ENCODE measurements around the gene MGAT4A. TPM values are rescaled to one million over a fixed set of nuclear protein-coding genes. Genes with fewer than 3 reads are reported as not detected.

Gene MGAT4A
- total and polyA plus RNA-seq, 2 of the 13 experiments (the other 11 are each of a cell fraction or from before 2014, with no cell fraction given) = 47.2 to 90.9 TPM

- Histone ChIP-seq H3K27me3 (ENCODE audit: control insufficient read depth in 1 of 2, insufficient read depth in 2 of 2, low read length in 2 of 2) (peaks cover 0 to 18% of the 10 kb centered on the region in 2 experiments; a peak in 2 of 5 replicates), H3K36me3 (replicated peaks in 1 of 2; ENCODE audit: control insufficient read depth in 1 of 2, insufficient read depth in 2 of 2, low read length in 2 of 2) (no peaks in the 10 kb centered on the region), H3K9me3 (ENCODE audit: low read length) (no peaks in the 10 kb centered on the region), H3K27ac (ENCODE audit: extremely low read length, insufficient read depth, low read length) (no peak overlapping the region), H3K4me3 (replicated peaks in 1 of 3; ENCODE audit: insufficient read depth in 1 of 3, low read depth in 2 of 3, low read length in 3 of 3) (no peak overlapping the region), H3K4me2 (ENCODE audit: low read depth, low read length) (no peak overlapping the region), H2AFZ (ENCODE audit: low read length) (no peak overlapping the region), H3K4me1 (ENCODE audit: insufficient read depth, low read length) (peaks cover 16% of the 10 kb centered on the region), H4K20me1 (ENCODE audit: insufficient read depth, low read length) (no peaks in the 10 kb centered on the region), H3K9ac (ENCODE audit: insufficient read depth, low read depth, low read length) (no peak overlapping the region), H3K79me2 (ENCODE audit: insufficient read depth, low read length) (no peaks in the 10 kb centered on the region)
- intact Hi-C loops (cut with micrococcal nuclease; ENCODE audit: unreplicated experiment) = no loop called here
- ChIA-PET CTCF (ENCODE audit: low intra/inter-chr PET ratio, low total read pairs) (no interaction called here), POLR2A (no interaction called here)
- no peak for TF ChIP-seq ZNF142 (CRISPR knock-in tag; IDR thresholded peaks at IDR 0.05)
- no peak for TF ChIP-seq RNF2 (conservative IDR thresholded peaks at IDR 0.05; ENCODE audit: low read depth)
- no peak for TF ChIP-seq ZNF749 (CRISPR knock-in tag; IDR thresholded peaks at IDR 0.05; ENCODE audit: borderline replicate concordance)
- no peak for TF ChIP-seq ZNF329 (CRISPR knock-in tag; IDR thresholded peaks at IDR 0.05; ENCODE audit: low read depth)
- no peak for TF ChIP-seq PHF21A (CRISPR knock-in tag; IDR thresholded peaks at IDR 0.05)
- TF ChIP-seq ATRX (CRISPR knock-in tag; IDR thresholded peaks at IDR 0.05; ENCODE audit: borderline replicate concordance) = no peak
- no peak for TF ChIP-seq SMARCC2 (IDR thresholded peaks at IDR 0.05)
- no peak for TF ChIP-seq AKAP8 (CRISPR knock-in tag; IDR thresholded peaks at IDR 0.05)
- TF ChIP-seq THAP8 (CRISPR knock-in tag; IDR thresholded peaks at IDR 0.05; ENCODE audit: borderline replicate concordance) = no peak
- no peak for TF ChIP-seq DNMT3B (CRISPR knock-in tag; conservative IDR thresholded peaks at IDR 0.05)
- no peak for TF ChIP-seq FOXJ3 (CRISPR knock-in tag; IDR thresholded peaks at IDR 0.05; ENCODE audit: borderline replicate concordance)
- no peak for TF ChIP-seq MAFK (conservative IDR thresholded peaks at IDR 0.05 in 1 of 2, IDR thresholded peaks at IDR 0.05 in 1 of 2; ENCODE audit: low read length in 2 of 2)
- TF ChIP-seq ZBTB7B (CRISPR knock-in tag; IDR thresholded peaks at IDR 0.05) = no peak
- no peak for TF ChIP-seq ERF (CRISPR knock-in tag; IDR thresholded peaks at IDR 0.05)
- no peak for TF ChIP-seq ZNF629 (CRISPR knock-in tag; conservative IDR thresholded peaks at IDR 0.05)
- no peak for TF ChIP-seq IKZF1 (IDR thresholded peaks at IDR 0.05)
- DNase-seq (ENCODE audit: low spot score) (no peak), ATAC-seq (no peak), FAIRE-seq (no peak)
- 42% methylated on average over 2 of the region's 2 CpGs for WGBS (ENCODE audit: low lambda C conversion rate)
- in situ Hi-C loops (cut with HindIII; ENCODE audit: extremely low pct_ligation_motif_present, low pct_unique_long_range_greater_than_20kb) = no loop called here
- no TSS peak for BruUV-seq (replicated peaks)
These were observed 28.4 kb upstream of the MGAT4A start for GRCh38 chr2:98759338-98759737.
